SK-N-SH (cell line): ENCODE results near the gene GART. TPM values are rescaled to one million over a fixed set of nuclear protein-coding genes. Genes with fewer than 3 reads are reported as not detected.

Experiments used
- CTCF ChIA-PET: fragments of 300-600, 350-600 bp; formaldehyde crosslinking; extraction: SDS; loops from one replicate; lab custom pipeline; 2021; lab: Yijun Ruan, JAX
- POLR2A ChIA-PET: fragments of 350-600 bp; sonication (Branson Sonifier 250); formaldehyde crosslinking; extraction: SDS; loops from one replicate; lab custom pipeline; 2020; ENCODE audit warnings: antibody characterized with exemption, inconsistent platforms; lab: Yijun Ruan, JAX
- DNase-seq: peaks from one replicate; pipeline ENCODE4 v3.0.0; 2012
- H2AFZ ChIP-seq: fragments of 200-600 bp; sonication (generic); 2 replicates; pipeline ENCODE4 v1.8.1; 2016; ENCODE audit warnings: antibody characterized with exemption, mild to moderate bottlenecking, low read depth
- H3F3A ChIP-seq: fragments of 200-600 bp; sonication (generic); replicated peaks from 2 replicates; pipeline ENCODE3; 2016; ENCODE audit warnings: antibody characterized with exemption, mild to moderate bottlenecking; ENCODE audit not compliant: insufficient read depth
- H3K27ac ChIP-seq, 2 experiments: fragments of 200-500 bp in 1 of 2; fragments of 200-600 bp in 1 of 2; sonication (Bioruptor generic) in 1 of 2; sonication (generic), shearing (Covaris generic) in 1 of 2; 2 replicates each; pipeline versions ENCODE4 v1.5.1 to v1.6.1; 2014 to 2016; ENCODE audit warnings: low read depth in 2 of 2, inconsistent platforms in 1 of 2, low read length in 1 of 2, mild to moderate bottlenecking in 1 of 2, mixed read lengths in 1 of 2
- H3K27me3 ChIP-seq: fragments of 200-600 bp; sonication (generic), shearing (Covaris generic); 2 replicates; pipeline ENCODE4 v1.6.1; 2016; ENCODE audit warnings: mixed run types; ENCODE audit not compliant: insufficient read depth
- H3K36me3 ChIP-seq, 2 experiments: fragments of 200-500 bp in 1 of 2; fragments of 200-600 bp in 1 of 2; sonication (Bioruptor generic) in 1 of 2; sonication (generic) in 1 of 2; replicated peaks in 1 of 2; 2 replicates each; pipeline versions ENCODE3 to v1.5.1; 2014 to 2016; ENCODE audit warnings: low read length in 1 of 2, mild to moderate bottlenecking in 1 of 2; ENCODE audit not compliant: insufficient read depth in 2 of 2, control insufficient read depth in 1 of 2
- H3K4me1 ChIP-seq, 2 experiments: fragments of 200-500 bp in 1 of 2; fragments of 200-600 bp in 1 of 2; sonication (Bioruptor generic) in 1 of 2; sonication (generic), shearing (Covaris generic) in 1 of 2; 2 replicates each; pipeline versions ENCODE4 v1.5.1 to v1.6.1; 2014 to 2016; ENCODE audit warnings: low read depth in 1 of 2, low read length in 1 of 2, mixed run types in 1 of 2; ENCODE audit not compliant: insufficient read depth in 2 of 2, control insufficient read depth in 1 of 2
- H3K4me2 ChIP-seq: fragments of 200-600 bp; sonication (generic), shearing (Covaris generic); 2 replicates; pipeline ENCODE4 v1.6.1; 2017; ENCODE audit warnings: mixed run types
- H3K4me3 ChIP-seq, 2 experiments: fragments of 200-500 bp in 1 of 2; fragments of 200-600 bp in 1 of 2; sonication (Bioruptor generic) in 1 of 2; sonication (generic), shearing (Covaris generic) in 1 of 2; 2 replicates each; pipeline versions ENCODE4 v1.5.1 to v1.8.1; 2014 to 2016; ENCODE audit warnings: low read depth in 2 of 2, inconsistent platforms in 1 of 2, low read length in 1 of 2, mild to moderate bottlenecking in 1 of 2, mixed read lengths in 1 of 2, moderate library complexity in 1 of 2
- H3K79me2 ChIP-seq: fragments of 200-600 bp; sonication (generic); 2 replicates; pipeline ENCODE4 v1.8.1; 2017; ENCODE audit warnings: mild to moderate bottlenecking; ENCODE audit not compliant: insufficient read depth
- H3K9ac ChIP-seq: fragments of 200-600 bp; sonication (generic); 2 replicates; pipeline ENCODE4 v1.6.1; 2017; ENCODE audit warnings: mixed run types
- H3K9me2 ChIP-seq: fragments of 200-600 bp; sonication (generic); 2 replicates; pipeline ENCODE4 v1.6.1; 2017; ENCODE audit warnings: mixed run types
- H3K9me3 ChIP-seq: fragments of 200-600 bp; sonication (generic); 2 replicates; pipeline ENCODE4 v1.6.1; 2017; ENCODE audit warnings: mixed run types, mild to moderate bottlenecking, moderate library complexity
- H4K20me1 ChIP-seq: fragments of 200-600 bp; sonication (generic); 2 replicates; pipeline ENCODE4 v1.6.1; 2017; ENCODE audit warnings: mild to moderate bottlenecking, mixed run types; ENCODE audit not compliant: insufficient read depth
- ELF1 ChIP-seq: IDR thresholded peaks from 2 replicates; pipeline ENCODE4 v1.4.0; 2012
- EP300 ChIP-seq, 2 experiments: IDR thresholded peaks; 2 replicates each; pipeline versions ENCODE4 v1.4.0 to v1.6.1; 2012; ENCODE audit warnings: borderline replicate concordance in 1 of 2, low read depth in 1 of 2, low read length in 1 of 2
- EZH2phosphoT487 ChIP-seq: fragments of 200-600 bp; sonication (generic); IDR thresholded peaks from 2 replicates; pipeline ENCODE4 v1.6.1; 2017; ENCODE audit warnings: low read depth, mixed run types, mild to moderate bottlenecking, antibody characterized with exemption, moderate library complexity, borderline replicate concordance
- FOSL2 ChIP-seq: IDR thresholded peaks from 2 replicates; pipeline ENCODE4 v1.4.0; 2012; ENCODE audit warnings: low read depth, mild to moderate bottlenecking, moderate library complexity, borderline replicate concordance
- GABPA ChIP-seq: IDR thresholded peaks from 2 replicates; pipeline ENCODE4 v1.4.0; 2012; ENCODE audit warnings: low read depth, mild to moderate bottlenecking
- IRF3 ChIP-seq: fragments of 150-350 bp; IDR thresholded peaks from 2 replicates; pipeline ENCODE4 v1.6.1; 2016; ENCODE audit warnings: mild to moderate bottlenecking, low read depth, low read length
- MXI1 ChIP-seq: IDR thresholded peaks from 2 replicates; pipeline ENCODE4 v1.6.1; 2012; ENCODE audit warnings: mild to moderate bottlenecking, low read depth, low read length, improper control_type of control experiment
- NFIC ChIP-seq: IDR thresholded peaks from 2 replicates; pipeline ENCODE4 v1.4.0; 2012; ENCODE audit warnings: borderline replicate concordance
- NRF1 ChIP-seq: IDR thresholded peaks from 2 replicates; pipeline ENCODE4 v1.6.1; 2012; ENCODE audit warnings: low read depth, mild to moderate bottlenecking, low read length
- REST ChIP-seq: IDR thresholded peaks from 2 replicates; pipeline ENCODE4 v1.6.1; 2012; ENCODE audit warnings: mild to moderate bottlenecking, low read depth, low read length, moderate library complexity
- RFX5 ChIP-seq: IDR thresholded peaks from 2 replicates; pipeline ENCODE4 v1.6.1; 2012; ENCODE audit warnings: mild to moderate bottlenecking, improper control_type of control experiment, low read length
- RXRA ChIP-seq: IDR thresholded peaks from 2 replicates; pipeline ENCODE4 v1.4.0; 2012; ENCODE audit warnings: low read depth, mild to moderate bottlenecking, borderline replicate concordance
- SIN3A ChIP-seq: IDR thresholded peaks from 2 replicates; pipeline ENCODE4 v1.6.1; 2012; ENCODE audit warnings: low read depth, mild to moderate bottlenecking, low read length, moderate library complexity, borderline replicate concordance
- SMC3 ChIP-seq: IDR thresholded peaks from 2 replicates; pipeline ENCODE4 v1.6.1; 2012; ENCODE audit warnings: low read depth, low read length, improper control_type of control experiment
- TEAD4 ChIP-seq: IDR thresholded peaks from 2 replicates; pipeline ENCODE4 v1.4.0; 2012; ENCODE audit warnings: mild to moderate bottlenecking, borderline replicate concordance; ENCODE audit not compliant: insufficient read depth
- USF2 ChIP-seq: fragments of 150-350 bp; IDR thresholded peaks from 2 replicates; pipeline ENCODE4 v1.6.1; 2017; ENCODE audit warnings: antibody characterized with exemption, low read length, low read depth, borderline replicate concordance
- YY1 ChIP-seq: IDR thresholded peaks from 2 replicates; pipeline ENCODE4 v1.4.0; 2012; ENCODE audit warnings: low read depth, mild to moderate bottlenecking
- WGBS: methylation state at CpG from one replicate; pipeline ENCODE4 v1.1.6; 2017; ENCODE audit warnings: low lambda C conversion rate; 5-methylcytosine and 5-hydroxymethylcytosine counted together
- polyA plus RNA-seq, 3 experiments: library from polyadenylated mRNA; depleted of rRNA; stranded (reverse); fragments of >200 nt; gene quantifications; 2 replicates each; pipeline ENCODE4 v1.2.3, GENCODE V29; 2012
- TF ChIP-seq, protein P1 (sequence below): IDR thresholded peaks from 2 replicates; pipeline ENCODE4; 2012
- TF ChIP-seq, protein P2 (sequence below): IDR thresholded peaks from 2 replicates; pipeline ENCODE4 v1.4.0; 2012; ENCODE audit warnings: low read depth, borderline replicate concordance

The GART gene
- polyA plus RNA-seq, 1 of the 3 experiments (the other 2 are of a cell fraction) = 17.3 TPM

DNA sequence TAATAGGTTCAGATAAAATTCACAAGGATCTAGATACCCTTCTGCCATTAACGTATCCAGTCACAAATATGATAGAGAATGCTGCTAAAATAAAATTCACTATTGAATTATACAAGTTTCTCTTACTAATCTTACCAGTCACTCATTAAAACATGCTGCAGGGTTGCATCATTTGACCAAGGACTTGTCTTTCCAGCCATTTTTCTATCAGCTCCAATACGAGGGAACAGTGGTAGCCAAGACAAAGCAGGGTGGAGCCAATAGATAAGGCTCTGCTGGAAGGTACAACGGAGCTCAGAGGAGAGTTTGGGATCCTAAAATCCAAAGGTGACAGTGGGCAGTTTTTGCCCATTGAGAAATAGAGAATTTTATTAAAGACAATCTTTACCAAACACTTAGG lies 42.5 kb upstream of the GART start:
- ChIA-PET CTCF (interaction anchor here (1.3 kb wide), 1 partner anchor 10 kb away, joined by 4 read pairs; no protein-coding TSS in a partner anchor), POLR2A (no interaction called here)
- Histone ChIP-seq H3K27me3 (no peaks in the 10 kb centered on the region), H3K9ac (no peak overlapping the region), H3K4me1 (peaks cover 4 to 6% of the 10 kb centered on the region in 2 experiments; a peak in 3 of 4 replicates), H3F3A (peaks cover 29% of the 10 kb centered on the region), H3K79me2 (peaks cover 34% of the 10 kb centered on the region), H3K9me3 (no peaks in the 10 kb centered on the region), H3K36me3 (peaks cover 34 to 42% of the 10 kb centered on the region in 2 experiments), H3K9me2 (no peaks in the 10 kb centered on the region), H2AFZ (no peak overlapping the region), H3K4me2 (no peak overlapping the region), H3K4me3 (no peak overlapping the region), H3K27ac (no peak overlapping the region), H4K20me1 (no peaks in the 10 kb centered on the region)
- DNase-seq = no peak
- TF ChIP-seq, protein P1, sequence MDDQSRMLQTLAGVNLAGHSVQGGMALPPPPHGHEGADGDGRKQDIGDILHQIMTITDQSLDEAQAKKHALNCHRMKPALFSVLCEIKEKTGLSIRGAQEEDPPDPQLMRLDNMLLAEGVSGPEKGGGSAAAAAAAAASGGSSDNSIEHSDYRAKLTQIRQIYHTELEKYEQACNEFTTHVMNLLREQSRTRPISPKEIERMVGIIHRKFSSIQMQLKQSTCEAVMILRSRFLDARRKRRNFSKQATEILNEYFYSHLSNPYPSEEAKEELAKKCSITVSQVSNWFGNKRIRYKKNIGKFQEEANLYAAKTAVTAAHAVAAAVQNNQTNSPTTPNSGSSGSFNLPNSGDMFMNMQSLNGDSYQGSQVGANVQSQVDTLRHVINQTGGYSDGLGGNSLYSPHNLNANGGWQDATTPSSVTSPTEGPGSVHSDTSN = no peak
- TF ChIP-seq ELF1 (no peak), RFX5 (no peak), SIN3A (no peak), FOSL2 (no peak), YY1 (no peak), NFIC (no peak), EP300 (IDR thresholded peaks at IDR 0.05; ENCODE audit: borderline replicate concordance in 1 of 2, low read depth in 1 of 2, low read length in 1 of 2) (no peak), USF2 (no peak), REST (no peak), MXI1 (no peak), TEAD4 (no peak), EZH2phosphoT487 (no peak), NRF1 (no peak), GABPA (no peak), IRF3 (no peak), SMC3 (no peak), RXRA (no peak)
- TF ChIP-seq, protein P2, sequence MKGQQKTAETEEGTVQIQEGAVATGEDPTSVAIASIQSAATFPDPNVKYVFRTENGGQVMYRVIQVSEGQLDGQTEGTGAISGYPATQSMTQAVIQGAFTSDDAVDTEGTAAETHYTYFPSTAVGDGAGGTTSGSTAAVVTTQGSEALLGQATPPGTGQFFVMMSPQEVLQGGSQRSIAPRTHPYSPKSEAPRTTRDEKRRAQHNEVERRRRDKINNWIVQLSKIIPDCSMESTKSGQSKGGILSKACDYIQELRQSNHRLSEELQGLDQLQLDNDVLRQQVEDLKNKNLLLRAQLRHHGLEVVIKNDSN = no peak
- WGBS = 88% methylated on average over 3 of the region's 3 CpGs
